Measurements from ENCODE around the gene BCL7C.

BCL7C gene

GRCh38 chr16:30925995-30926811, 32.3 kb upstream of the BCL7C start:
- DNase-seq = no peak
- H3K4me3 Mint-ChIP-seq = peak overlapping the region in 1 of 2 donors; percentile 2
- no peaks in the 10 kb centered on the region for H3K27me3 Mint-ChIP-seq
- no peaks in the 10 kb centered on the region for H3K9me3 Mint-ChIP-seq
- no peak for ATAC-seq (replicated peaks)
- peak overlapping the region; percentile 75 for H3K27ac Mint-ChIP-seq
- peaks cover 7 to 26% of the 10 kb centered on the region in 2 donors for H3K36me3 Mint-ChIP-seq
- H3K4me1 Mint-ChIP-seq = peaks cover 21 to 39% of the 10 kb centered on the region in 2 donors

- ATAC-seq (replicated peaks) (no peak), DNase-seq (no peak)
- Mint-ChIP-seq H3K4me3 (no peak overlapping the region), H3K27ac (no peak overlapping the region), H3K9me3 (no peaks in the 10 kb centered on the region), H3K27me3 (no peaks in the 10 kb centered on the region), H3K36me3 (peaks cover 3 to 22% of the 10 kb centered on the region in 2 donors), H3K4me1 (peaks cover 27 to 44% of the 10 kb centered on the region in 2 donors)
Observed at GRCh38 chr16:30925632-30925987, 31.7 kb upstream of the BCL7C start.

DNA sequence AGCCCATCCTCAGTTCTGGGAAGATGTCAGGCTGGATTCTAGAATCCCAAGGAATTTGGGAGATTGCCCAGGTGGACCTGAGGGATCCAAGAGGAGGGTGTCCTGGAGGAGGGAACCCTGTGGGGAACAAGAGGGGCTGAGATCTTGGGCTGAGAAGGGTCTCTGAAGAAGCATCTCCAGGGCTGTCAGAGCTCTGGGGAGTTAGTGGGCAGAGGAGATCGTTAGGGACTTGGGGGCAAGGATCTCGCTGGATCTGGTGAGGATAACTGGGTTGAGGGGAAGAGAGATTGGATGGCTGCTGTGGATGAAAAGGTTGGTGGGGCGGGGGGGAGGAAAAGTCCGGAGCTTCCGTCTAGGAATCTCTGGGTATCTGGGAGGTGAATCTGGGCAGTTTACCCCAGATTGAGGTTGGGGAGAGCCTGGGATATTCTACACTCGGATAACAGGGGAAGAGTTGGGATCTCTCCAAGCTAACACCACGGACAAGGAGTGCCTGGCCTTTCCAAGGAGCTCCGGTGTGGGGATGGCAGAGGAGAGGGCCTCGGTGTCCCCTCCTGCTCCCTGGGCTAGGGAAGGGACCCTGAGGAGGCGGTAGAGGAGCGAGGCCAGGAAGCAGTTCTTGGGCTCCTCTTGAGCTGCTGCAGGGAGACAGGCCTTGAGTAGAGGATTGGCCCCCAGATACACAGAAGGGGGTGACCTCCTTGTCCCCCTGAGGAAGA, 31.2 kb upstream of the BCL7C start:
- ATAC-seq (replicated peaks) (no peak), DNase-seq (no peak)
- no peaks in the 10 kb centered on the region for H3K27me3 Mint-ChIP-seq
- H3K4me1 Mint-ChIP-seq = peaks cover 27 to 44% of the 10 kb centered on the region in 2 donors
- H3K27ac Mint-ChIP-seq = peak overlapping the region; percentile 80
- peak overlapping the region; percentile 90 to 91 for H3K4me3 Mint-ChIP-seq
- peaks cover 3 to 22% of the 10 kb centered on the region in 2 donors for H3K36me3 Mint-ChIP-seq
- no peaks in the 10 kb centered on the region for H3K9me3 Mint-ChIP-seq

DNA sequence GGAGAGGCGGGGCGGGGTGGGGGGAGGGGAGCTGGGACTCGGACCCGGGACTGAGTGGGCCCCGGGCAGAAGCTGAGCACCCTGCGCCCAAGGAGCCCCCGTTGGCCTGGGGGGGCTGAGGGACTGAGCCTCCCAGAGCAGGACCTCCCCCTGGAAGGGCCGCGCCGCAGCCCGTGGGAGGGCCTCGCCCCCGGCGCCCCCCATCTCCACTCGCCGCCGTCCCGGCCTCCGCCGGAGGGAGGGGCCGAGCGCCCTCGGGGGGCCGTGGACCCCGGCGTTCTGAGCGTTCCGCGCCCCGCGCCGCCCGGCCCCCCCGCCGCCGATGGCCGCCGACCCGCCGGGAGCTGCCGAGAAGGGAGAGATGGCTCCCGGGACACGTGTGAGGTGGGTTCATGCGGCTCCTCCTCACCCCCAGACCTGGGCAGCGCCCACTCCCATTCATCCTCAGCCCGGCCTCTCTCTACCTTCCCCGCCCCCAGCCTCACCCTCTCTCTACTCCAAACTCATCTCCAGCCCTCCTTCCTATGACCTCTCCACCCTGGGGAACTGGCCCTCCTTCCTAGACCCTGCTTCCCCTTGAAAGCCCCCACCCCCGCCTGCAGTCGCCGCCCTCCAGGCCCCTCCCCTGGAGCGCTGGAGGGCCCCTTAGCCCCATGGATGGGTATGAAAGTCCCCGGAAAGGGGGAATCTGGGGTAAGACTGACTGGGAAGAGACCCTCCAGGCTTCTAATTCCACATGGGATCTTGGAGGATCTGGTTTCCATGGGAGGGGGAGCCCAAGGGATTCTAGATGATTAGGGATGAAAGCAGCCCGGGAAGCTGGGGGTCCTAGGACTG, 30.4 kb upstream of the BCL7C start:
- ATAC-seq (replicated peaks) (no peak), DNase-seq (no peak)
- no peaks in the 10 kb centered on the region for H3K27me3 Mint-ChIP-seq
- peak overlapping the region; percentile 92 for H3K27ac Mint-ChIP-seq
- H3K4me1 Mint-ChIP-seq = peaks cover 27 to 44% of the 10 kb centered on the region in 2 donors
- peaks cover 3 to 22% of the 10 kb centered on the region in 2 donors for H3K36me3 Mint-ChIP-seq
- peak overlapping the region; percentile 91 to 96 for H3K4me3 Mint-ChIP-seq
- no peaks in the 10 kb centered on the region for H3K9me3 Mint-ChIP-seq

DNA sequence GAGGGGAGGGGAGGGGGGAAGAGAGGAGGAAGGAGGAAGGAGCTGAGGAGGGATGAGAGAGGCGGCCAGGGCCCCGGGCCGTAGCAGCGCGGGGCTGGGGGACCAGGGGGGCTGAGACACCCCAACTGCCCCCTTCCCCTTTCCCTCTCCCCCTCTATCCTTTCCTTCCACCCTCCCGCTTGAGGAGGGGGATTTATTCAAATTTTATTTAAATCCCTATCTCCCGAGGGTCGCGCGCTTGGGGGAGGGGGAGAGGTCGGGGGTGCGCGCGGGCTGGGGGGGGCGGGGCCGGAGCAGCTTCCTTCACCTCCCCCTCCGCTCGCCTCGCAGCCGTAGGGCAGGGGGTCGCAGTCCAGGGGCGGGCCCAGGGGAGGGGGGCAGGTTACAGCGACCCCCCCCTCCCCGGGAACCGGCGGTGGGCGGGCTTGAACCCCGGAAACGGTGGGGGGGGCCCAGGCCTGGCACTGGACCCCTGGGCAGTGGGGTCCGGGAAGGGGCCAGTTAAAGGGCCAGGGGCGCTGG, 29.7 kb upstream of the BCL7C start, which contains the start of gene FBXL19:
Gene FBXL19 (plus strand): TSS at position 19 of the 522 bp plus-strand sequence. CDS start 2,183 bp downstream, outside the sequence.
- peak within 1 kb of the TSS; percentile 96 to 99 for H3K4me3 Mint-ChIP-seq
- H3K27ac Mint-ChIP-seq = peak within 1 kb of the TSS; percentile 100
- H3K4me1 Mint-ChIP-seq = peaks cover 27 to 44% of the 10 kb centered on the region in 2 donors
- H3K27me3 Mint-ChIP-seq = no peaks in the 10 kb centered on the region
- no peaks in the 10 kb centered on the region for H3K9me3 Mint-ChIP-seq
- H3K36me3 Mint-ChIP-seq = peaks cover 3 to 22% of the 10 kb centered on the region in 2 donors
- DNase-seq (no peak), ATAC-seq (replicated peaks) (peak in 1 of 2 donors; percentile 2)

DNA sequence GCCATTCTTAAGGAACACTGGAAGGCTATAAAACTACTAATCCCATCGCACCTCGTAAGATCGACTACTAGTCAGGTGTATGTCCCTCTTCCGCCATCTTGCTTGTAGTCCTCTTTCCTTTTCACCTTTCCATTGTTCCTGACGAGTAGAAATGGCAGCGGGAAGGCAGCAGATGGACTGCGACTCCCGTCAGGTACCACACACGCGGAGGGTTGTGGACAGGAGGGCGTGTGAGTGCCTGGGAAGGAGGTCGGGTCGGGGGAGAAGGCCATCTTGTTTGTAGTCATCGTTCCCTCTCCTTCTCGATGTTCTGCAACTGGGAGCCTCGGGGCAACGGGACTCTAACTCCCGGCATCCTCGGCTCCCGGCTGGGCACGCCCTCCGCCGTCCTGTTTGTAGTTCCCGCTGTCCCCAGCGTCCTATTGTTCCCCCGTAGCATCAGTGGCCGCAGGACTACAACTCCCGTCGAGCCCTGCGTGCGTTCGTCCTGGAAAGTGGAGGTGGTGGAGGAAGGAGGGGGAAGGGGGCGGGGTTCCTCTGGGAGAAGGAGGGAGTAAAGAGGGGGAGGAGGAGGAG, 29.2 kb upstream of the BCL7C start:
- H3K27me3 Mint-ChIP-seq = no peaks in the 10 kb centered on the region
- no peaks in the 10 kb centered on the region for H3K9me3 Mint-ChIP-seq
- ATAC-seq (replicated peaks) (peak; percentile 74 to 76), DNase-seq (peak; percentile 96)
- H3K36me3 Mint-ChIP-seq = peaks cover 3 to 22% of the 10 kb centered on the region in 2 donors
- peaks cover 27 to 44% of the 10 kb centered on the region in 2 donors for H3K4me1 Mint-ChIP-seq
- peak overlapping the region; percentile 96 to 99 for H3K4me3 Mint-ChIP-seq
- peak overlapping the region; percentile 100 for H3K27ac Mint-ChIP-seq

GRCh38 chr16:30922420-30922959, 28.6 kb upstream of the BCL7C start:
- DNase-seq (peak; percentile 100), ATAC-seq (replicated peaks) (peak; percentile 77 to 79)
- Mint-ChIP-seq H3K36me3 (peaks cover 3 to 19% of the 10 kb centered on the region in 2 donors), H3K4me1 (peaks cover 27 to 44% of the 10 kb centered on the region in 2 donors), H3K9me3 (no peaks in the 10 kb centered on the region), H3K27me3 (no peaks in the 10 kb centered on the region), H3K4me3 (peak overlapping the region; percentile 96 to 99), H3K27ac (peak overlapping the region; percentile 100)

- ATAC-seq (replicated peaks) = peak; percentile 13 to 17
- peak; percentile 81 for DNase-seq
- H3K27me3 Mint-ChIP-seq = no peaks in the 10 kb centered on the region
- peaks cover 3 to 15% of the 10 kb centered on the region in 2 donors for H3K36me3 Mint-ChIP-seq
- H3K27ac Mint-ChIP-seq = peak overlapping the region; percentile 100
- H3K4me3 Mint-ChIP-seq = peak overlapping the region; percentile 96 to 99
- H3K4me1 Mint-ChIP-seq = peaks cover 25 to 38% of the 10 kb centered on the region in 2 donors
- no peaks in the 10 kb centered on the region for H3K9me3 Mint-ChIP-seq
Observed at GRCh38 chr16:30921748-30922419, 28.0 kb upstream of the BCL7C start.

- no peaks in the 10 kb centered on the region for H3K9me3 Mint-ChIP-seq
- H3K4me3 Mint-ChIP-seq = peak overlapping the region; percentile 96 to 99
- peaks cover 0 to 10% of the 10 kb centered on the region in 2 donors for H3K36me3 Mint-ChIP-seq
- ATAC-seq (replicated peaks) = no peak
- peaks cover 21 to 33% of the 10 kb centered on the region in 2 donors for H3K4me1 Mint-ChIP-seq
- DNase-seq = no peak
- H3K27ac Mint-ChIP-seq = peak overlapping the region; percentile 100
- H3K27me3 Mint-ChIP-seq = no peaks in the 10 kb centered on the region
Observed at GRCh38 chr16:30921459-30921747, 27.5 kb upstream of the BCL7C start.

GRCh38 chr16:30920891-30921290, 27.0 kb upstream of the BCL7C start:
- Mint-ChIP-seq H3K9me3 (no peaks in the 10 kb centered on the region), H3K27me3 (no peaks in the 10 kb centered on the region), H3K27ac (peak overlapping the region; percentile 10), H3K4me1 (peaks cover 16 to 28% of the 10 kb centered on the region in 2 donors), H3K4me3 (peak overlapping the region; percentile 29 to 39), H3K36me3 (peaks cover 0 to 5% of the 10 kb centered on the region in 2 donors)
- DNase-seq (no peak), ATAC-seq (replicated peaks) (no peak)

GRCh38 chr16:30918614-30919013, 24.7 kb upstream of the BCL7C start:
- H3K4me1 Mint-ChIP-seq = peaks cover 9 to 21% of the 10 kb centered on the region in 2 donors
- H3K27ac Mint-ChIP-seq = peak overlapping the region; percentile 28
- no peak for DNase-seq
- H3K36me3 Mint-ChIP-seq = no peaks in the 10 kb centered on the region
- ATAC-seq (replicated peaks) = no peak
- H3K4me3 Mint-ChIP-seq = no peak overlapping the region
- H3K27me3 Mint-ChIP-seq = no peaks in the 10 kb centered on the region
- no peaks in the 10 kb centered on the region for H3K9me3 Mint-ChIP-seq

DNA sequence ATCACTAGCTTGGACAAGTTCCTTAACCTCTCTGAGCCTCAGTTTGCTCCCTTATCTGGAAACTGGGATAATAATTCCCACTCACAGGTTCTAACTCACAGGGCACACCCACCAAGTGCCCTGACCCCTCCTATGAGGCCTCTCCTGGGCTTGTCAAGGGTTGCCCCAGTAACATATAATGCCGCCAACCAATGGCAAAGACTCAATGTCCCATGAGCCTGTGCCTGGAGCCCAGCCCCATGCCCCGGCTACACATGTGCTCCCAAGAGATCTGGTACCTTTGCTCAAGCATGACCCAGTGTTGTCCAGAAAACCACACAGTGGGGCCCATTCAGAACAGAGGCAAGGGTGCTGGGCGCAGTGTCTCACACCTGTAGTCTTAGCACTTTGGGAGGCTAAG, 21.0 kb upstream of the BCL7C start:
- no peak overlapping the region for H3K27ac Mint-ChIP-seq
- DNase-seq (no peak), ATAC-seq (replicated peaks) (peak; percentile 41 to 72)
- H3K36me3 Mint-ChIP-seq = no peaks in the 10 kb centered on the region
- no peaks in the 10 kb centered on the region for H3K9me3 Mint-ChIP-seq
- H3K27me3 Mint-ChIP-seq = no peaks in the 10 kb centered on the region
- peaks cover 4% of the 10 kb centered on the region in 2 donors for H3K4me1 Mint-ChIP-seq
- H3K4me3 Mint-ChIP-seq = no peak overlapping the region

All from stimulated activated naive B cell treated with anti-CD40 and anti-IgM and Interleukin-4, amounts not matched to agents 10 μg/mL and 1 μg/mL and 100 μg/mL, for 72 hours (primary cell).